HG02852 (cell line): ENCODE measurements around the gene HPGDS.
A peak's percentile ranks its signal among the peaks of the same experiment; 100 is the strongest.
"Not testable (repeated sequence)": the region's sequence is repeated elsewhere in the genome, so short reads cannot be mapped to it uniquely, and the experiment has no call there.

Experiments used
- ATAC-seq: cut with Tn5 transposase; IDR thresholded peaks from one replicate; pipeline ENCODE4 v1.9.1; 2021; ENCODE audit warnings: mild to moderate bottlenecking, moderate library complexity; ENCODE audit not compliant: unreplicated experiment

The HPGDS gene

DNA sequence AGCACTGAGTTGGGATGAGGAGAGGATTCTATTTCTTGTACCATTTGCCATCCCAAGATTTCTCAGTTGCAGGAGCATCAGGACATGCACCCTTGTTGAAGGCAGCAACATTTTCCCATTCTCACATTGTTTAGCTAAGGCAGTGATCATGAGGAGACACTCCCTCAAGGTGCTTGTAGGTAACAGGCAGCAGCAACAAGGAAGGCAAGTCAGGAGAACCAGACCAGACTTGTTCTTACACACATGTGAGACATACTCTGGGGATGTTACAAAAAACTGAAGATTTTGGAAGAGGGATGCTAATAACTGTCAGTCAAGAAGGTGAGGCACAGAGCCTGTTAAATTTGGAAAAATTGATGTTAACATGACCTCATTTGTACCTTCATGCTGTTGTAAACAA, 15.5 kb upstream of the HPGDS start:
- ATAC-seq: no peak

- ATAC-seq: no peak
Observed at GRCh38 chr4:94357624-94358023, 15.0 kb upstream of the HPGDS start.

- no peak for ATAC-seq
Observed at GRCh38 chr4:94356444-94356843, 13.8 kb upstream of the HPGDS start.

- ATAC-seq: no peak
Observed at GRCh38 chr4:94354474-94354896, 11.8 kb upstream of the HPGDS start.

GRCh38 chr4:94352996-94353395, 10.4 kb upstream of the HPGDS start:
- no peak for ATAC-seq

DNA sequence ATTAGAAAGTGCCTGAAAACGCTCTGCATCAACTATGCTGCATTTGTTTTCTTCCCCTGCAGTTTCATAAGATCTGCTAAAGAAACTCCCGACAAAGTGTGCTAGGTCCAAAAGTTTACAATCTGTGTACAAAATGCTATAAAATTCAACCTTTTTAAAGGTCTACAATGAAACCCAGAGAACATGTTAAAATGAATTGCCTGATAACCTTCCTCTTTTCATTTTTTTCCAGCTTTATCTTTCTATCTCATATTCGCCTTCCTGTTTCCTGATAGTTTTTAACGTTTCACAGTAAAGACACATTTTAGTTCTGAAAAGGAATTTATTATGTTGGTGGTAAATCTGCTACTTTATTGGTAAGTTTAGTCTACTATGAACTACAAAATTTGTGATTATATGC, 9.5 kb upstream of the HPGDS start:
- ATAC-seq: no peak

- no peak for ATAC-seq
Observed at GRCh38 chr4:94351319-94351718, 8.7 kb upstream of the HPGDS start.

DNA sequence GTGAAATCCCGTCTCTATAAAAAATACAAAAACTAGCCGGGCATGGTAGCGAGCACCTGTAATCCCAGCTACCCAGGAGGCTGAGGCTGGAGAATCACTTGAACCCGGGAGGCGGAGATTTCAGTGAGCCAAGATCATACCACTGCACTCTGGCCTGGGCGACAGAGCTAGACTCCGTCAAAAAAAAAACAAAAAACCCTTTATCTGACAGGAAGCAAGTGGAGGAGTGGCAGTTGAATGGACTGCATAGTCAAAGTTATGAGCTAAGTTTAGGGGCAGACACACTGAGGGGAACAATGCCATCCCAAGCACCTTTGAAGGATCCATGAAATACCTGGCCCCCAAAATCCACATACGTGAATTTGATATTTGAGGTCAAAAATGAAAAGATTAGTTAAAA, 7.5 kb upstream of the HPGDS start:
- ATAC-seq: no peak

DNA sequence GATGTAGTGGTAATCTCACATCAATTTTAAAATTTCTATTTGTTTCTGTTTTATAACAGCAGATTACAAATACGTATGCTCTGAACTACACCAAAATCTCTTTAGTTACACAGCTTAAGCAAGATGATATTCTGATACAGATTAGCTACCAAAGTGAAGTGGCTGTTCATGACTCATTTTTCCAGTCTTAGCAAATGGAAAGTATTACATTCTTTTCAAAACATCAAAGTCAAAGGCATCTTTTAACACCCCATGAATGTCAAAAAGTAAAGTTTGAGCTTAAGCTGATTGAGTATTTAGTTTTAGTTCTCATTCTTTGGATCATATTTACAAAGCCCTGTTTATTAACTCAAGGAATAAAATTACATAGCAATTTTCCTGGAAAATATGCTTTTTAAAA, 6.6 kb upstream of the HPGDS start:
- ATAC-seq: no peak

DNA sequence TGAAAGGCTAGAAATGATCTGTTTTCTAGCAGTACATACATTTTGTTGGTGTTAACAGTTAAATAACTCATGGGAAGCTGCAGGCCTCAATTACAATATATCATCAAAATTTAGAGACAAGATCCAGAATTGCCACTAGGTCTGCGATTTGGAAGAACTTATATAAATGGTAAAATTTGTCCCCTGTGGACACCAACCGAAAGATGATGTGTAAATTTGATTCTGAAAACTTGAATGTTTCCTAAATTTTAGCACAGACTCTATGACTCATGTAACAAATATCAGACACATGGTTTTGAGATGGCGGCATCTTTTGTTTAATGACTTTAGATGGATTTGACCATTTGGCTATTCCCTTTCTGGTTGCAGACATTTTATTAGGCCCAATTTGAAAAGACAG, 6.0 kb upstream of the HPGDS start:
- ATAC-seq: no peak

- no peak for ATAC-seq
Observed at GRCh38 chr4:94346541-94346940, 3.9 kb upstream of the HPGDS start.

- no peak for ATAC-seq
Observed at GRCh38 chr4:94345969-94346368, 3.3 kb upstream of the HPGDS start.

GRCh38 chr4:94345266-94345665, 2.6 kb upstream of the HPGDS start:
- ATAC-seq: no peak

DNA sequence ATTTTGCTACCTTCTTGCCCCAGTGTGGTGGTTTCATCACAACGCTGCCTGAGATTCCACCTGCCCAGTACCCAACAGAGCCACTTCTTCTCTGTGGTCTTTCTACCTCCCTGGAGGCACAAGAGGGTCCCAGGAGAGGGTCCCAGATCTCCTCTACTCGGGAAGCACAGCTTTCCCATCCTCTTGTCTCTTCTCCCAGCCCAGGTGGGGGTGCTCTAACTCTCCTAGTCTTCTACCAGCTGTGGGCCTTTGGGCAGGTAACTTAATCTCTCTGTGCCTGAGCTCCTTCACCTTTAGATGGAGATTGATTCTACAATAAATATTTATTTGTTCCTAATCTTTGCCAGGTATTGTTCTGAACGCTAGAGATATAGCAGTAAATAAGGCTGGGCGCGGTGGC, 1.8 kb upstream of the HPGDS start:
- ATAC-seq: no peak

DNA sequence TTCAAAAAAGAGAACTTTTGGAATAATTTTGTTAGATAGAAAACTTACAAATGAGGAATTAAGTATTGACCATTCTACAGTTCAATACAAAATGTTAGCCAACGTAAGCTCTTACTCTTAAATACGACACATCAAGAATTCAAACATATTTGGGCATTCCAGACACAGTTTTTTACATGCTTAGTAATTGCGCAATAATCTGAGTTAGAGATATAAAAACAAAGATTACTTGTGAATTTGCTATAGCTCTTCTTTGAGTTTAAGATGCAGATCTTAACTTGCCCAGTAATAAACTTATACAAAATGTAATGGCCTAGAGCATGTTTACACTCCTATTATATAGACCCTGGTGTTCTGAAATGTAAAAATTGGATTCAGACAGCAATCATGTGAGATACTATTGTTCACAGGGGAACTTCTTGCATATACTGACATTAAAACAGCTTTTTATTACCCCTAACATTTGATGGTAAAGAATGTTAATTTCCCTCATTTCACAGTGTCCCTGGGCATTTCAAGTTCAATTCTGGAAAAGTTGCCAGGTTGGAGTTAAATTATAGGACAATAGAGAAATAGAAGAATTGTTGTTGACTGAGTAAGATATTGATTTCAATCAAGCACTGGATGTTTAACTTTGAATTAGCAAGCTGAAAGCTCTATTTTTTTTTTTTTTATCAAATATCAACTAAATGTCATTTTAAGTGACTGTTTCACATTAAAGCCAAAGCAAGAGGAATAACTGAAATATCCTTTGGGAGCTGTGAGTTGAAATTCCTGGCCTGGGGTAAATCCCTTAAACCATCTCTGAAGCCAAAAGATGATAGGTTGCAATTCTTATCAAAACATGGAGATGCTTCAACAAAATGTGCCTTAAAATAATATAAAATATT, 910 bp downstream of the HPGDS start:
- no peak for ATAC-seq

- ATAC-seq: no peak
Observed at GRCh38 chr4:94339779-94340178, 2.9 kb downstream of the HPGDS start.

GRCh38 chr4:94338681-94339351, 3.8 kb downstream of the HPGDS start:
- ATAC-seq: peak; percentile 89

DNA sequence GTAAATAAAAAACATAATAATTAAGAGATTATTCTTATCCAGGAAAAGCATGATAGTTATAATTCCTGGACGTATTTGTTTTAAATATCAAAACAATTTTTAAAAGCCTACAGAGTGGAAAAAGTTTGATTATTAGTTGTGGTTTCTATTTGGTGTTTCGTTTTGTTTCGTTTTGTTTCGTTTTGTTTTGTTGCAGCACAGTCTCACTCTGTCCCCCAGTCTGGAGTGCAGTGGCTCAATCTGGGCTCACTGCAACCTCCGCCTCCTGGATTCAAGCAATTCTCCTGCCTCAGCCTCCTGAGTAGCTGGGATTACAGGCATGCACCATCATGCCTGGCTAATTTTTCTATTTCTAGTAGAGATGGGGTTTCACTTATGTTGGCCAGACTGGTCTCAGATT, 5.8 kb downstream of the HPGDS start:
- not testable (repeated sequence) for ATAC-seq

GRCh38 chr4:94336303-94336702, 6.3 kb downstream of the HPGDS start:
- no peak for ATAC-seq

GRCh38 chr4:94334962-94335361, 7.7 kb downstream of the HPGDS start:
- ATAC-seq: no peak

GRCh38 chr4:94334476-94334875, 8.2 kb downstream of the HPGDS start:
- ATAC-seq: no peak

DNA sequence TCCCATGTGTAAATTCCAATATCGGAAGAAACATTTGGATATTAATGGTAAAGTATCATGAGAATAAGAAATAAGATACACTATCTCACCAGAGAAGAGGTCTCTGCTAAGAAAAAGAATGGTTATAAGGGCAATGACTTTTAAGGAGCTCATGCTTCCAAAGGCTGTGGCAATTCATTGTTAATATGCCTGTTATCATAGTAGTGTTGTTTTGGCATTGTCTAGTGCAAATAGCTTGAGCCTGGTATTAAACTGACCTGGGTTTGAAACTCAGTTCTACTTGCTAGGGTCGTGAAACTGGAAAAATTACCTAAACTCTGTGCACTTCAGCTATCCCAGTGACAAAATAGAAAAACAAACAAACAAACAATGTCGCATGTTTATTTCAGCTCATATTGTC, 8.8 kb downstream of the HPGDS start:
- no peak for ATAC-seq
